DND-41 (cell line): ENCODE data around the gene MMEL1.

Experiments used
- ATAC-seq: fragments of 200-7000 bp; cut with Tn5 transposase; 3 replicates; pipeline ENCODE4 v1.9.1; 2021; ENCODE audit warnings: low read depth; ENCODE audit not compliant: insufficient read depth
- DNase-seq: peaks from one replicate; pipeline ENCODE4 v3.0.0-alpha.2; 2020
- H2AFZ ChIP-seq: 2 replicates; pipeline ENCODE4 v1.6.0; 2012; ENCODE audit warnings: low read depth, low read length
- H3K27ac ChIP-seq: 2 replicates; pipeline ENCODE4 v1.5.1; 2012; ENCODE audit warnings: low read length, inconsistent platforms
- H3K27me3 ChIP-seq: fragments of 200-600 bp; sonication (generic); 2 replicates; pipeline ENCODE4 v1.6.0; 2012; ENCODE audit warnings: low read length, mild to moderate bottlenecking, inconsistent platforms; ENCODE audit not compliant: insufficient read depth, poor library complexity
- H3K36me3 ChIP-seq: 2 replicates; pipeline ENCODE4 v1.5.1; 2012; ENCODE audit warnings: low read length, inconsistent platforms; ENCODE audit not compliant: insufficient read depth
- H3K4me1 ChIP-seq: 2 replicates; pipeline ENCODE4 v1.5.1; 2012; ENCODE audit warnings: mild to moderate bottlenecking, low read length; ENCODE audit not compliant: insufficient read depth
- H3K4me2 ChIP-seq: 2 replicates; pipeline ENCODE4 v1.6.0; 2012; ENCODE audit warnings: mild to moderate bottlenecking, moderate library complexity, low read length, inconsistent platforms; ENCODE audit not compliant: insufficient read depth
- H3K4me3 ChIP-seq, 2 experiments: fragments of 200-600 bp in 1 of 2; shearing (Covaris generic) in 1 of 2; 2 replicates each; pipeline ENCODE4 v1.5.1; 2012 to 2016; ENCODE audit warnings: inconsistent platforms in 2 of 2, low read length in 2 of 2, mild to moderate bottlenecking in 2 of 2, low read depth in 1 of 2, moderate library complexity in 1 of 2
- H3K79me2 ChIP-seq: 2 replicates; pipeline ENCODE4 v1.6.0; 2012; ENCODE audit warnings: low read length, inconsistent platforms; ENCODE audit not compliant: insufficient read depth
- H3K9ac ChIP-seq: 2 replicates; pipeline ENCODE4 v1.6.0; 2012; ENCODE audit warnings: low read depth, mild to moderate bottlenecking, inconsistent platforms, low read length, moderate library complexity
- H3K9me3 ChIP-seq: 2 replicates; pipeline ENCODE4 v1.5.1; 2012; ENCODE audit warnings: low read length, moderate library complexity, mild to moderate bottlenecking, inconsistent platforms; ENCODE audit not compliant: insufficient read depth, severe bottlenecking
- H4K20me1 ChIP-seq: 2 replicates; pipeline ENCODE4 v1.6.0; 2012; ENCODE audit warnings: low read length; ENCODE audit not compliant: insufficient read depth
- EZH2 ChIP-seq: IDR thresholded peaks from 3 replicates; pipeline ENCODE4 v1.6.1; 2012; ENCODE audit warnings: borderline replicate concordance, low read depth, mild to moderate bottlenecking, moderate library complexity, low read length, inconsistent platforms; ENCODE audit not compliant: severe bottlenecking
- TF ChIP-seq, protein P1 (sequence below): IDR thresholded peaks from 2 replicates; pipeline ENCODE4 v1.5.1; 2012; ENCODE audit warnings: borderline replicate concordance, low read length, moderate library complexity, mild to moderate bottlenecking; ENCODE audit not compliant: poor library complexity, severe bottlenecking; ENCODE audit errors: extremely low read depth

Gene MMEL1

GRCh38 chr1:2606881-2607621 is 25.8 kb downstream of the MMEL1 start:
- Histone ChIP-seq H3K4me2 (no peak overlapping the region), H4K20me1 (no peaks in the 10 kb centered on the region), H3K9me3 (no peaks in the 10 kb centered on the region), H3K4me1 (no peaks in the 10 kb centered on the region), H3K9ac (no peak overlapping the region), H3K27me3 (no peaks in the 10 kb centered on the region), H3K79me2 (no peaks in the 10 kb centered on the region), H3K27ac (no peak overlapping the region), H3K36me3 (no peaks in the 10 kb centered on the region), H2AFZ (no peak overlapping the region), H3K4me3 (no peak overlapping the region)
- TF ChIP-seq, protein P1, sequence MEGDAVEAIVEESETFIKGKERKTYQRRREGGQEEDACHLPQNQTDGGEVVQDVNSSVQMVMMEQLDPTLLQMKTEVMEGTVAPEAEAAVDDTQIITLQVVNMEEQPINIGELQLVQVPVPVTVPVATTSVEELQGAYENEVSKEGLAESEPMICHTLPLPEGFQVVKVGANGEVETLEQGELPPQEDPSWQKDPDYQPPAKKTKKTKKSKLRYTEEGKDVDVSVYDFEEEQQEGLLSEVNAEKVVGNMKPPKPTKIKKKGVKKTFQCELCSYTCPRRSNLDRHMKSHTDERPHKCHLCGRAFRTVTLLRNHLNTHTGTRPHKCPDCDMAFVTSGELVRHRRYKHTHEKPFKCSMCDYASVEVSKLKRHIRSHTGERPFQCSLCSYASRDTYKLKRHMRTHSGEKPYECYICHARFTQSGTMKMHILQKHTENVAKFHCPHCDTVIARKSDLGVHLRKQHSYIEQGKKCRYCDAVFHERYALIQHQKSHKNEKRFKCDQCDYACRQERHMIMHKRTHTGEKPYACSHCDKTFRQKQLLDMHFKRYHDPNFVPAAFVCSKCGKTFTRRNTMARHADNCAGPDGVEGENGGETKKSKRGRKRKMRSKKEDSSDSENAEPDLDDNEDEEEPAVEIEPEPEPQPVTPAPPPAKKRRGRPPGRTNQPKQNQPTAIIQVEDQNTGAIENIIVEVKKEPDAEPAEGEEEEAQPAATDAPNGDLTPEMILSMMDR, result no peak
- TF ChIP-seq EZH2, result no peak
- no peak for DNase-seq
- no peak for ATAC-seq

DNA sequence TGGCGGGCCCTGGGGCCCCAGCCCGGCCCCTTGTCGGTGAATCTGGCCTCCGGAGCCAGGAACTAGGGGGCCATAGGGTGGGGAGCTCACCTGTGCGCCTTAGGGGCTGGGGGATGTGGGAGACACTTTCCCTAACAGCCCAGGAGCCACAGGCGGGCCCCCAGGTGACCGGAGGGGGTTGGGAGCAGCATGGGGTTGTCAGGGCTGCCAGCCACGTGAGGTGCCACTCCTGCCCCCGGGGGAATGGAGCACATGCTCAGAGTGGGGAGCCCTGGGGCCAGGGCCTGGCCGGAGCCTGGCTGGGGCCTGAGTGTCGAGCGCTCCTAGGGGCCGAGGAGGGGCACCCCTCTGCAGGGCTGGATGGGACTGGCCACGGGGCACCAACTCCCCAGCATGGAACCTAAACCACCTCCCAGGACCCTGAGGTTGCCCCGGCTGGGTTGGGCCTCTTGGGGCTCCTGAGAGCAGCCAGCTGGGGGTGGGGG is 26.4 kb downstream of the MMEL1 start:
- Histone ChIP-seq H3K79me2 (no peaks in the 10 kb centered on the region), H3K9me3 (no peaks in the 10 kb centered on the region), H4K20me1 (no peaks in the 10 kb centered on the region), H3K4me1 (no peaks in the 10 kb centered on the region), H3K4me3 (no peak overlapping the region), H3K9ac (no peak overlapping the region), H3K27me3 (no peaks in the 10 kb centered on the region), H3K36me3 (no peaks in the 10 kb centered on the region), H3K4me2 (no peak overlapping the region), H3K27ac (no peak overlapping the region), H2AFZ (no peak overlapping the region)
- no peak for DNase-seq
- TF ChIP-seq EZH2, result no peak
- TF ChIP-seq, protein P1, result no peak
- no peak for ATAC-seq

GRCh38 chr1:2605509-2606395 is 27.1 kb downstream of the MMEL1 start:
- H3K9ac ChIP-seq, result no peak overlapping the region
- no peaks in the 10 kb centered on the region for H3K9me3 ChIP-seq
- no peaks in the 10 kb centered on the region for H3K27me3 ChIP-seq
- no peaks in the 10 kb centered on the region for H4K20me1 ChIP-seq
- H3K4me3 ChIP-seq, result no peak overlapping the region
- ATAC-seq, result no peak
- H3K36me3 ChIP-seq, result no peaks in the 10 kb centered on the region
- H2AFZ ChIP-seq, result no peak overlapping the region
- no peak overlapping the region for H3K4me2 ChIP-seq
- no peaks in the 10 kb centered on the region for H3K4me1 ChIP-seq
- no peaks in the 10 kb centered on the region for H3K79me2 ChIP-seq
- TF ChIP-seq, protein P1, result no peak
- TF ChIP-seq EZH2, result no peak
- DNase-seq, result no peak
- H3K27ac ChIP-seq, result no peak overlapping the region
